ENCODE measurements around the gene CCDC71. TPM values are rescaled to one million over a fixed set of nuclear protein-coding genes. Genes with fewer than 3 reads are reported as not detected.

The CCDC71 gene
- total and polyA plus RNA-seq, 2 donors (not counting 3 experiments of a cell fraction or from before 2014, with no cell fraction given), result 23.5 to 41.6 TPM

- dilution Hi-C loops (cut with MboI; ENCODE audit: extremely low pct_ligation_motif_present, low sequenced_read_pairs), result no loop called here
- POLR2A ChIA-PET, result no interaction called here
- peak overlapping the region; percentile 58 to 89 (median 83) for H3K4me3 ChIP-seq (replicated peaks in 1 of 3; ENCODE audit: insufficient read depth in 1 of 3, low read depth in 1 of 3, low read length in 3 of 3)
- H3K9me3 ChIP-seq (replicated peaks; ENCODE audit: control insufficient read depth, insufficient read depth, low read length), result no peaks in the 10 kb centered on the region
- no peaks in the 10 kb centered on the region for H3K27me3 ChIP-seq (ENCODE audit: control insufficient read depth in 2 of 2, insufficient read depth in 2 of 2, low read length in 2 of 2)
- peak overlapping the region; percentile 72 for H3K4me2 ChIP-seq (ENCODE audit: insufficient read depth, low read length)
- no peak for DNase-seq (ENCODE audit: low read depth, low spot score)
- intact Hi-C loops (cut with micrococcal nuclease), result loop anchor here (2.0 kb wide), 2 partner anchors 27 to 39 kb away; partner anchors contain the start of genes KLHDC8B and QARS1
- H2AFZ ChIP-seq (ENCODE audit: low read depth, low read length), result no peak overlapping the region
- H3K36me3 ChIP-seq (ENCODE audit: control insufficient read depth in 2 of 2, extremely low read depth in 1 of 2, insufficient read depth in 2 of 2, low read length in 2 of 2), result peaks cover 0 to 35% of the 10 kb centered on the region in 2 experiments
- H3K27ac ChIP-seq (ENCODE audit: insufficient read depth, low read depth, low read length), result peak overlapping the region; percentile 58
- CTCF ChIA-PET, result interaction anchor here (0.8 to 3.2 kb wide), 13 partner anchors 9 to 338 kb away, joined by 3 to 19 read pairs (median 4); partner anchors contain the start of genes DAG1, KLHDC8B, QRICH1 and USP19
- H3K4me1 ChIP-seq (ENCODE audit: control insufficient read depth, extremely low read depth, insufficient read depth, low read length), result peaks cover 14% of the 10 kb centered on the region
- H3K9me1 ChIP-seq (replicated peaks; ENCODE audit: control insufficient read depth, extremely low read depth, insufficient read depth, low read length), result no peaks in the 10 kb centered on the region
- H3K9ac ChIP-seq (replicated peaks; ENCODE audit: extremely low read depth, insufficient read depth, low read length), result peak overlapping the region; percentile 72
- BruUV-seq (replicated peaks), result no TSS peak
- no peaks in the 10 kb centered on the region for H4K20me1 ChIP-seq (replicated peaks; ENCODE audit: control insufficient read depth, extremely low read depth, insufficient read depth, low read length)
- TF ChIP-seq MYC (IDR thresholded peaks at IDR 0.05; ENCODE audit: low read depth, low read length) (no peak), FOS (IDR thresholded peaks at IDR 0.05; ENCODE audit: borderline replicate concordance, insufficient read depth, low read length) (no peak)
- H3K79me2 ChIP-seq (ENCODE audit: control insufficient read depth, insufficient read depth, low read length), result peaks cover 25% of the 10 kb centered on the region
- no peak for FAIRE-seq
Observed at GRCh38 chr3:49132073-49132436, 34.1 kb downstream of the CCDC71 start.

GRCh38 chr3:49131576-49131975 is 34.6 kb downstream of the CCDC71 start:
- Histone ChIP-seq H3K9me1 (replicated peaks; ENCODE audit: control insufficient read depth, extremely low read depth, insufficient read depth, low read length) (no peaks in the 10 kb centered on the region), H3K4me2 (ENCODE audit: insufficient read depth, low read length) (peak overlapping the region; percentile 72), H4K20me1 (replicated peaks; ENCODE audit: control insufficient read depth, extremely low read depth, insufficient read depth, low read length) (no peaks in the 10 kb centered on the region), H3K36me3 (ENCODE audit: control insufficient read depth in 2 of 2, extremely low read depth in 1 of 2, insufficient read depth in 2 of 2, low read length in 2 of 2) (peaks cover 0 to 36% of the 10 kb centered on the region in 2 experiments), H2AFZ (ENCODE audit: low read depth, low read length) (no peak overlapping the region), H3K4me1 (ENCODE audit: control insufficient read depth, extremely low read depth, insufficient read depth, low read length) (peaks cover 14% of the 10 kb centered on the region), H3K27ac (ENCODE audit: insufficient read depth, low read depth, low read length) (no peak overlapping the region), H3K79me2 (ENCODE audit: control insufficient read depth, insufficient read depth, low read length) (peaks cover 25% of the 10 kb centered on the region), H3K27me3 (ENCODE audit: control insufficient read depth in 2 of 2, insufficient read depth in 2 of 2, low read length in 2 of 2) (no peaks in the 10 kb centered on the region), H3K4me3 (replicated peaks in 1 of 3; ENCODE audit: insufficient read depth in 1 of 3, low read depth in 1 of 3, low read length in 3 of 3) (peak overlapping the region in 2 of 3 experiments; percentile 83 to 89), H3K9me3 (replicated peaks; ENCODE audit: control insufficient read depth, insufficient read depth, low read length) (no peaks in the 10 kb centered on the region), H3K9ac (replicated peaks; ENCODE audit: extremely low read depth, insufficient read depth, low read length) (no peak overlapping the region)
- TF ChIP-seq CTCF (IDR thresholded peaks at IDR 0.05; ENCODE audit: extremely low read depth in 1 of 2, insufficient read depth in 1 of 2, low read depth in 1 of 2, low read length in 2 of 2), result no peak
- TF ChIP-seq POLR2AphosphoS5 (IDR thresholded peaks at IDR 0.05; ENCODE audit: insufficient read depth, low read depth, low read length), result no peak
- TF ChIP-seq MAX (IDR thresholded peaks at IDR 0.05; ENCODE audit: insufficient read depth, insufficient read length), result no peak
- no peak for TF ChIP-seq FOS (IDR thresholded peaks at IDR 0.05; ENCODE audit: borderline replicate concordance, insufficient read depth, low read length)
- TF ChIP-seq MYC (IDR thresholded peaks at IDR 0.05; ENCODE audit: low read depth, low read length), result no peak
- TF ChIP-seq EZH2 (IDR thresholded peaks at IDR 0.05; ENCODE audit: borderline replicate concordance, low read depth, low read length, severe bottlenecking), result no peak
- TF ChIP-seq GATA2 (IDR thresholded peaks at IDR 0.05; ENCODE audit: insufficient read depth, insufficient read length, low read depth, low read length), result no peak
- TF ChIP-seq POLR2A (IDR thresholded peaks at IDR 0.05; ENCODE audit: low read depth, low read length), result no peak
- no peak for TF ChIP-seq JUN (IDR thresholded peaks at IDR 0.05; ENCODE audit: borderline replicate concordance, insufficient read depth, insufficient read length, low read depth)
- DNase-seq (ENCODE audit: low read depth, low spot score) (no peak), FAIRE-seq (no peak)
- no TSS peak for BruUV-seq (replicated peaks)
- POLR2A ChIA-PET, result no interaction called here
- dilution Hi-C loops (cut with MboI; ENCODE audit: extremely low pct_ligation_motif_present, low sequenced_read_pairs) (no loop called here), intact Hi-C loops (cut with micrococcal nuclease) (no loop called here)
- CTCF ChIA-PET, result interaction anchor here (2.7 to 3.2 kb wide), 2 partner anchors 37 to 39 kb away, joined by 16 to 18 read pairs; partner anchors contain the start of genes KLHDC8B and QRICH1
